Gastroesophageal sphincter (tissue), 3 donors: ENCODE measurements around the gene LYL1.

Experiments used
- EP300 ChIP-seq: sonication (generic); formaldehyde crosslinking; IDR thresholded peaks from one replicate; pipeline ENCODE4 v1.6.1; 2017; ENCODE audit warnings: antibody characterized with exemption, mild to moderate bottlenecking
- POLR2A ChIP-seq, 2 donors: fragments of 450-650 bp; IDR thresholded peaks; one replicate each; pipeline ENCODE4 v1.6.1; 2017; ENCODE audit warnings: antibody characterized with exemption in 2 of 2, mild to moderate bottlenecking in 2 of 2, moderate library complexity in 1 of 2
- POLR2AphosphoS5 ChIP-seq: sonication (generic); formaldehyde crosslinking; IDR thresholded peaks from one replicate; pipeline ENCODE4 v1.6.1; 2017; ENCODE audit warnings: antibody characterized with exemption
- TF ChIP-seq, protein P1 (sequence below), 4 experiments: fragments of 200-600 bp in 2 of 4; fragments of 450-650 bp in 2 of 4; sonication (generic) in 1 of 4; IDR thresholded peaks; one replicate each; pipeline ENCODE4 v1.5.1; 2017 to 2019; ENCODE audit warnings: antibody characterized with exemption in 4 of 4, mild to moderate bottlenecking in 2 of 4, moderate library complexity in 2 of 4

DNA sequence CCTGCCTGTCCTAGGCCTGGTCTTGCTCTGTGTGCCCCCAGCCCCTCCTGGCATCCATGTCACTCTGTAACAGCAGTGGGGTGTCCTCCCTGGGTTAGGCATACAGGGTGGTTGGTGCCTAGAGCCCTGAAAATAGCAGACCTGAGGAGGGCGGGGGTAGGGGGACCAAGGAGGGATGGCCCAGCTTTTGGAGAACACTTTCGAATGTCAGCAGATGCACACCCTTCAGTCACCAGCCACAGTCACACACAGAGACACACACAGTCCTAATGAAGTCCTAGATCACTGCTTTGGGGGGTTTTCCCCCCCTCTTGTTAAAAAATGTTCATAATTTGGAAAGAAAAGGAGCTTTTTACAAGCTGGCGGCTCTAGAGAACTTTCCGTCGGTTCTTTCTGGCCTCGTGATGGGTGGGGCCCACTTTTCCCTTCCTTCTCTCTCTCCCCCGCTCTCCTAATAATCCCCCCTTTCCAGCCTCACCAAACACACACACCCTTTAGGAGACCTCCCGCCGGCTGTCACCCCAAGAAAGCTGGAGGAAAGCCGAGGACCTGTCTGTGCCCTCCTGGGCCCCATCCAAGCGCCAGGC is 47.9 kb downstream of the LYL1 start:
- TF ChIP-seq, protein P1, sequence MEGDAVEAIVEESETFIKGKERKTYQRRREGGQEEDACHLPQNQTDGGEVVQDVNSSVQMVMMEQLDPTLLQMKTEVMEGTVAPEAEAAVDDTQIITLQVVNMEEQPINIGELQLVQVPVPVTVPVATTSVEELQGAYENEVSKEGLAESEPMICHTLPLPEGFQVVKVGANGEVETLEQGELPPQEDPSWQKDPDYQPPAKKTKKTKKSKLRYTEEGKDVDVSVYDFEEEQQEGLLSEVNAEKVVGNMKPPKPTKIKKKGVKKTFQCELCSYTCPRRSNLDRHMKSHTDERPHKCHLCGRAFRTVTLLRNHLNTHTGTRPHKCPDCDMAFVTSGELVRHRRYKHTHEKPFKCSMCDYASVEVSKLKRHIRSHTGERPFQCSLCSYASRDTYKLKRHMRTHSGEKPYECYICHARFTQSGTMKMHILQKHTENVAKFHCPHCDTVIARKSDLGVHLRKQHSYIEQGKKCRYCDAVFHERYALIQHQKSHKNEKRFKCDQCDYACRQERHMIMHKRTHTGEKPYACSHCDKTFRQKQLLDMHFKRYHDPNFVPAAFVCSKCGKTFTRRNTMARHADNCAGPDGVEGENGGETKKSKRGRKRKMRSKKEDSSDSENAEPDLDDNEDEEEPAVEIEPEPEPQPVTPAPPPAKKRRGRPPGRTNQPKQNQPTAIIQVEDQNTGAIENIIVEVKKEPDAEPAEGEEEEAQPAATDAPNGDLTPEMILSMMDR (IDR thresholded peaks at IDR 0.05) = peak in 1 of 4 experiments; percentile 8
- TF ChIP-seq POLR2AphosphoS5 (no peak), POLR2A (IDR thresholded peaks at IDR 0.05) (no peak), EP300 (no peak)
